Measurements from ENCODE around the gene JARID2.

The JARID2 gene

GRCh38 chr6:15343490-15344191 lies 97.8 kb downstream of the JARID2 start:
- in situ Hi-C loops (cut with HindIII; ENCODE audit: low pct_unique_long_range_greater_than_20kb, low sequenced_read_pairs): no loop called here
- no peak for TF ChIP-seq JUND (IDR thresholded peaks at IDR 0.05; ENCODE audit: low read depth)
- DNase-seq (ENCODE audit: low read depth in 1 of 2, low spot score in 1 of 2): no peak

- no peak for DNase-seq (ENCODE audit: low read depth in 1 of 2, low spot score in 1 of 2)
- in situ Hi-C loops (cut with HindIII; ENCODE audit: low pct_unique_long_range_greater_than_20kb, low sequenced_read_pairs): no loop called here
- no peak for TF ChIP-seq JUND (IDR thresholded peaks at IDR 0.05; ENCODE audit: low read depth)
Measured at GRCh38 chr6:15344192-15344519, 98.3 kb downstream of the JARID2 start.

- no peak for DNase-seq (ENCODE audit: low read depth in 1 of 2, low spot score in 1 of 2)
- in situ Hi-C loops (cut with HindIII; ENCODE audit: low pct_unique_long_range_greater_than_20kb, low sequenced_read_pairs): no loop called here
- TF ChIP-seq JUND (IDR thresholded peaks at IDR 0.05; ENCODE audit: low read depth): no peak
Measured at GRCh38 chr6:15344831-15345230, 99.0 kb downstream of the JARID2 start.

GRCh38 chr6:15346315-15346714 lies 100.4 kb downstream of the JARID2 start:
- no peak for DNase-seq (ENCODE audit: low read depth in 1 of 2, low spot score in 1 of 2)
- in situ Hi-C loops (cut with HindIII; ENCODE audit: low pct_unique_long_range_greater_than_20kb, low sequenced_read_pairs): no loop called here
- no peak for TF ChIP-seq JUND (IDR thresholded peaks at IDR 0.05; ENCODE audit: low read depth)

- in situ Hi-C loops (cut with HindIII; ENCODE audit: low pct_unique_long_range_greater_than_20kb, low sequenced_read_pairs): no loop called here
- TF ChIP-seq JUND (IDR thresholded peaks at IDR 0.05; ENCODE audit: low read depth): no peak
- no peak for DNase-seq (ENCODE audit: low read depth in 1 of 2, low spot score in 1 of 2)
Measured at GRCh38 chr6:15348528-15348927, 102.7 kb downstream of the JARID2 start.

GRCh38 chr6:15349379-15349778 lies 103.5 kb downstream of the JARID2 start:
- TF ChIP-seq JUND (IDR thresholded peaks at IDR 0.05; ENCODE audit: low read depth): no peak
- DNase-seq (ENCODE audit: low read depth in 1 of 2, low spot score in 1 of 2): no peak
- in situ Hi-C loops (cut with HindIII; ENCODE audit: low pct_unique_long_range_greater_than_20kb, low sequenced_read_pairs): no loop called here

GRCh38 chr6:15350386-15351083 lies 104.7 kb downstream of the JARID2 start:
- DNase-seq (ENCODE audit: low read depth in 1 of 2, low spot score in 1 of 2): no peak
- TF ChIP-seq JUND (IDR thresholded peaks at IDR 0.05; ENCODE audit: low read depth): no peak
- in situ Hi-C loops (cut with HindIII; ENCODE audit: low pct_unique_long_range_greater_than_20kb, low sequenced_read_pairs): no loop called here

- TF ChIP-seq JUND (IDR thresholded peaks at IDR 0.05; ENCODE audit: low read depth): no peak
- DNase-seq (ENCODE audit: low read depth in 1 of 2, low spot score in 1 of 2): no peak
- in situ Hi-C loops (cut with HindIII; ENCODE audit: low pct_unique_long_range_greater_than_20kb, low sequenced_read_pairs): no loop called here
Measured at GRCh38 chr6:15351631-15352030, 105.8 kb downstream of the JARID2 start.

GRCh38 chr6:15352220-15352619 lies 106.4 kb downstream of the JARID2 start:
- in situ Hi-C loops (cut with HindIII; ENCODE audit: low pct_unique_long_range_greater_than_20kb, low sequenced_read_pairs): no loop called here
- DNase-seq (ENCODE audit: low read depth in 1 of 2, low spot score in 1 of 2): no peak
- no peak for TF ChIP-seq JUND (IDR thresholded peaks at IDR 0.05; ENCODE audit: low read depth)

GRCh38 chr6:15352845-15353244 lies 107.0 kb downstream of the JARID2 start:
- no peak for DNase-seq (ENCODE audit: low read depth in 1 of 2, low spot score in 1 of 2)
- in situ Hi-C loops (cut with HindIII; ENCODE audit: low pct_unique_long_range_greater_than_20kb, low sequenced_read_pairs): no loop called here
- no peak for TF ChIP-seq JUND (IDR thresholded peaks at IDR 0.05; ENCODE audit: low read depth)

- in situ Hi-C loops (cut with HindIII; ENCODE audit: low pct_unique_long_range_greater_than_20kb, low sequenced_read_pairs): no loop called here
- DNase-seq (ENCODE audit: low read depth in 1 of 2, low spot score in 1 of 2): no peak
Measured at GRCh38 chr6:15355683-15356099, 109.8 kb downstream of the JARID2 start.

GRCh38 chr6:15356179-15356578 lies 110.3 kb downstream of the JARID2 start:
- TF ChIP-seq JUND (IDR thresholded peaks at IDR 0.05; ENCODE audit: low read depth): no peak
- DNase-seq (ENCODE audit: low read depth in 1 of 2, low spot score in 1 of 2): no peak
- in situ Hi-C loops (cut with HindIII; ENCODE audit: low pct_unique_long_range_greater_than_20kb, low sequenced_read_pairs): no loop called here

More at GRCh38 chr6:15355683-15356099, 109.8 kb downstream of the JARID2 start:
- no peak for TF ChIP-seq JUND (IDR thresholded peaks at IDR 0.05; ENCODE audit: low read depth)

- in situ Hi-C loops (cut with HindIII; ENCODE audit: low pct_unique_long_range_greater_than_20kb, low sequenced_read_pairs): no loop called here
- DNase-seq (ENCODE audit: low read depth in 1 of 2, low spot score in 1 of 2): no peak
- TF ChIP-seq JUND (IDR thresholded peaks at IDR 0.05; ENCODE audit: low read depth): no peak
Measured at GRCh38 chr6:15356937-15357336, 111.1 kb downstream of the JARID2 start.

Measured in T47D (cell line).